ENCODE measurements around the gene PHACTR2.

DNA sequence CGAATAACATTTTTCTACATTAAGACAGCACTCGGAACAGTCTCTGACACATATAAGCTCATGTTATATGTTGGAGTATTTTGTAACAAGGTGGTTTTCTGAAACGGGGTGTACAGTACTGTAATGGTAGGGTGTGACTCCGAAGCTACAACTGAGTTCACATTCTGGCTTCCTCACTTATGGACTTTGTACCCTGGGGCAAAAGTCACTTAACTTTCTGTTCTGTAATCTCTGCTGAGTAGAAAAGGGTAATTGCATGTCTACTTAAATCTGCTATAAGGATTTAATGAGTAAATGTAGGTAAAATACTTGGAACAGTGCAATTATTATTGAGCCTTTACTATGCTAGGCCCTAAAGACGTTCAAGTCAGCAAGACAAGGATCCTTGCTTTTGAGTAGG, 160.6 kb downstream of the PHACTR2 start:
- no peak for TF ChIP-seq CTCF (CRISPR knock-in tag; IDR thresholded peaks at IDR 0.05)
- no peak for TF ChIP-seq HIVEP1 (CRISPR knock-in tag; IDR thresholded peaks at IDR 0.05)
- TF ChIP-seq TBP (CRISPR knock-in tag; IDR thresholded peaks at IDR 0.05): no peak
- TF ChIP-seq RELA (CRISPR knock-in tag; IDR thresholded peaks at IDR 0.05): no peak
- TF ChIP-seq THAP7 (CRISPR knock-in tag; IDR thresholded peaks at IDR 0.05): no peak
- TF ChIP-seq, protein P1, sequence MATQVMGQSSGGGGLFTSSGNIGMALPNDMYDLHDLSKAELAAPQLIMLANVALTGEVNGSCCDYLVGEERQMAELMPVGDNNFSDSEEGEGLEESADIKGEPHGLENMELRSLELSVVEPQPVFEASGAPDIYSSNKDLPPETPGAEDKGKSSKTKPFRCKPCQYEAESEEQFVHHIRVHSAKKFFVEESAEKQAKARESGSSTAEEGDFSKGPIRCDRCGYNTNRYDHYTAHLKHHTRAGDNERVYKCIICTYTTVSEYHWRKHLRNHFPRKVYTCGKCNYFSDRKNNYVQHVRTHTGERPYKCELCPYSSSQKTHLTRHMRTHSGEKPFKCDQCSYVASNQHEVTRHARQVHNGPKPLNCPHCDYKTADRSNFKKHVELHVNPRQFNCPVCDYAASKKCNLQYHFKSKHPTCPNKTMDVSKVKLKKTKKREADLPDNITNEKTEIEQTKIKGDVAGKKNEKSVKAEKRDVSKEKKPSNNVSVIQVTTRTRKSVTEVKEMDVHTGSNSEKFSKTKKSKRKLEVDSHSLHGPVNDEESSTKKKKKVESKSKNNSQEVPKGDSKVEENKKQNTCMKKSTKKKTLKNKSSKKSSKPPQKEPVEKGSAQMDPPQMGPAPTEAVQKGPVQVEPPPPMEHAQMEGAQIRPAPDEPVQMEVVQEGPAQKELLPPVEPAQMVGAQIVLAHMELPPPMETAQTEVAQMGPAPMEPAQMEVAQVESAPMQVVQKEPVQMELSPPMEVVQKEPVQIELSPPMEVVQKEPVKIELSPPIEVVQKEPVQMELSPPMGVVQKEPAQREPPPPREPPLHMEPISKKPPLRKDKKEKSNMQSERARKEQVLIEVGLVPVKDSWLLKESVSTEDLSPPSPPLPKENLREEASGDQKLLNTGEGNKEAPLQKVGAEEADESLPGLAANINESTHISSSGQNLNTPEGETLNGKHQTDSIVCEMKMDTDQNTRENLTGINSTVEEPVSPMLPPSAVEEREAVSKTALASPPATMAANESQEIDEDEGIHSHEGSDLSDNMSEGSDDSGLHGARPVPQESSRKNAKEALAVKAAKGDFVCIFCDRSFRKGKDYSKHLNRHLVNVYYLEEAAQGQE (IDR thresholded peaks at IDR 0.05; ENCODE audit: borderline replicate concordance in 1 of 2, low read depth in 1 of 2, low read length in 2 of 2): no peak
- TF ChIP-seq STAT6 (CRISPR knock-in tag; IDR thresholded peaks at IDR 0.05; ENCODE audit: borderline replicate concordance): no peak

All from HepG2 (cell line).